Thymus (tissue), 11 donors: ENCODE measurements around the gene CADM2. TPM values are rescaled to one million over a fixed set of nuclear protein-coding genes. Genes with fewer than 3 reads are reported as not detected.

ENCODE experiments used
- DNase-seq, 9 donors: peaks; one replicate each; pipeline ENCODE4 v3.0.0-alpha.2; 2013; ENCODE audit warnings: low spot score in 9 of 9, low read depth in 6 of 9, missing footprints in 1 of 9
- H3K27ac ChIP-seq, 2 donors: one replicate each; pipeline ENCODE4 v1.5.1; 2013; ENCODE audit warnings: control low read depth in 1 of 2, low read depth in 1 of 2, low read length in 1 of 2, mild to moderate bottlenecking in 1 of 2, moderate library complexity in 1 of 2
- H3K27me3 ChIP-seq, 2 donors: one replicate each; pipeline ENCODE4 v1.5.1; 2013; ENCODE audit warnings: low read length in 1 of 2; ENCODE audit not compliant: control insufficient read depth in 2 of 2, insufficient read depth in 1 of 2
- H3K36me3 ChIP-seq, 2 donors: one replicate each; pipeline ENCODE4 v1.5.1; 2013; ENCODE audit warnings: low read length in 1 of 2, mild to moderate bottlenecking in 1 of 2, moderate library complexity in 1 of 2; ENCODE audit not compliant: control insufficient read depth in 2 of 2, insufficient read depth in 2 of 2
- H3K4me1 ChIP-seq, 2 donors: one replicate each; pipeline ENCODE4 v1.5.1; 2013; ENCODE audit warnings: low read length in 2 of 2; ENCODE audit not compliant: control insufficient read depth in 2 of 2, insufficient read depth in 2 of 2
- H3K4me3 ChIP-seq, 2 donors: one replicate each; pipeline ENCODE4 v1.5.1; 2013; ENCODE audit warnings: low read length in 2 of 2, control low read depth in 1 of 2, mild to moderate bottlenecking in 1 of 2
- H3K9me3 ChIP-seq, 2 donors: one replicate each; pipeline ENCODE4 v1.5.1; 2013; ENCODE audit warnings: low read length in 1 of 2, mild to moderate bottlenecking in 1 of 2; ENCODE audit not compliant: control insufficient read depth in 2 of 2, insufficient read depth in 1 of 2
- WGBS: extraction: QIAGEN DNeasy Blood & Tissue Kit; methylation state at CpG from one replicate; pipeline ENCODE4 v1.1.7; 2013; 5-methylcytosine and 5-hydroxymethylcytosine counted together
- polyA plus RNA-seq: library from polyadenylated mRNA; stranded (reverse); fragments of 200-250 nt; gene quantifications from one replicate; pipeline ENCODE4 v1.2.3, GENCODE V29; 2013
- total RNA-seq: library from RNA; stranded (reverse); fragments of 120-200 nt; gene quantifications from one replicate; pipeline ENCODE4 v1.2.4, GENCODE V29; 2013
- donor health status: healthy.

The CADM2 gene
- total and polyA plus RNA-seq, 2 donors, result 0.14 to 0.66 TPM

DNA sequence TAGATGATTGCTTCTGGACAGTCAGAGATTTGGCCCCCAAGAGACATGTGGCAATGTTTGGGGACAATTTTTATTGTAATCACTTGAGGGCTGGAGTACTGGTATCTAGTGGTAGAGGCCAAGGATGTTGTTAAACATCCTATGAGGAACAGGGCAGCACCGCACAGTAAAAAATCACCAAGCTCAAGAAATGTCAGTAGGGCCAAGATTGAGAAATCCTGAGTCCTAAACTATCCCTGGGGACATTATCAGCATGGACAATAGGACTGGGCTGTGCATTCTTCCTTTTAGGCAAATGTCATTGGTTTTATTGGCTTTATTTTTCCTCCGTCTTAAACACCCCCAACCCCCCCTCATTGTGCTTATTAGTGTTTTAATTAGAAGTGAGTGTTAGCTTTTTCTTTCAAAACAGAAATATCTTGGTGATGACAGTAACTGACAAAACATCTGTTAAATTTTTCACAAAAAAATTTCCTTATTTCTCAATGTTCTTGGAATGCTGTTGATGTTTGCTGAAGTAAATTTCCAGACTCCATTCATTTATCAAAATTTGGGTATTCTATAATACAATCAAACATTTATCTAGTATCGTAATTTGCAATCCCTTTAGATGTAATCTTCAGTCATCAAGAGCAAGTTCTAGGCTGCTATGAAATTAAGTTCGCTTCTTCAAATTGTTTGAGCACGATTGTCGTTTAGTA is 1087.8 kb downstream of the CADM2 start:
- no peaks in the 10 kb centered on the region for H3K27me3 ChIP-seq
- no peaks in the 10 kb centered on the region for H3K9me3 ChIP-seq
- no peaks in the 10 kb centered on the region for H3K4me1 ChIP-seq
- WGBS, result 95% methylated on average over 6 of the region's 6 CpGs
- no peak overlapping the region for H3K27ac ChIP-seq
- DNase-seq, result no peak
- no peak overlapping the region for H3K4me3 ChIP-seq
- H3K36me3 ChIP-seq, result no peaks in the 10 kb centered on the region

DNA sequence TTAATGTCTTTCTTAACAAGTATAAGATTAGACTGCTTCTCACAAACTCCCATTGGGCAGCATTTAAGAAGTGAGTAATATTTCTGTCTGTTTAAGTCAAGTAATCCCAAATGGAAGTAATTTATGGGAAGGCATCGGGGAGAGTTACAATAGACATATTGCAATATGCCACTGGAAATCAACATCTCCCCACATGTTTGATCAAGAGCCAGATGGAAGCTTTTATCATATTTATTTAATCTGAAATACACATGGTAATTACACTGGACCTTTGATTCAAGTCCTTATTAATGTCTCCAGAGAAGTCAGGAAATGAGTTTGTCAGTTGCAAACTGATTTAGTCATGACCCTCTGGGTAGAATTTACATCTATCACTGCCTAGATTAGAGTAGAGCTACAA is 1088.4 kb downstream of the CADM2 start:
- no peaks in the 10 kb centered on the region for H3K9me3 ChIP-seq
- H3K4me1 ChIP-seq, result no peaks in the 10 kb centered on the region
- no peak for DNase-seq
- no peaks in the 10 kb centered on the region for H3K36me3 ChIP-seq
- H3K27ac ChIP-seq, result no peak overlapping the region
- no peaks in the 10 kb centered on the region for H3K27me3 ChIP-seq
- WGBS, result 93% methylated on average over 1 of the region's 1 CpG
- no peak overlapping the region for H3K4me3 ChIP-seq

DNA sequence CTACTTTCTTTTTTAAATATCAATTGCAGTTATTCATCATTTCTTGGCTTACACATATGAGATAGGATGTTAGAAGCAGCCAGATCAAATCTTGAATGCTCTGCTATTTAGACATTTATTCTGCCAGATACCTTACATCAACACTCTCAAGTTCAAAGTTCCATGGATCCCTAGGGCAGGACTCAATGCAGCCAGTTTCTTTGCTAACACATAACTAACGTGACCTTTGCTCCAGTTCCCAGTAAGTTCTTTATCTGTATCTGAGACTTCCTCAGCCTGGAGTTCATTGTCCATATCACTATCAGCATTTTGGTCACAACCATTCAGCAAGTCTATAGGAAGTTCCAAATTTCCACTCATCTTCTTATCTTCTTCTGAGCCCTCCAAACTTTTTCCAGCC is 1092.3 kb downstream of the CADM2 start:
- H3K4me1 ChIP-seq, result no peaks in the 10 kb centered on the region
- H3K27me3 ChIP-seq, result no peaks in the 10 kb centered on the region
- WGBS, result 94% methylated on average over 1 of the region's 1 CpG

DNA sequence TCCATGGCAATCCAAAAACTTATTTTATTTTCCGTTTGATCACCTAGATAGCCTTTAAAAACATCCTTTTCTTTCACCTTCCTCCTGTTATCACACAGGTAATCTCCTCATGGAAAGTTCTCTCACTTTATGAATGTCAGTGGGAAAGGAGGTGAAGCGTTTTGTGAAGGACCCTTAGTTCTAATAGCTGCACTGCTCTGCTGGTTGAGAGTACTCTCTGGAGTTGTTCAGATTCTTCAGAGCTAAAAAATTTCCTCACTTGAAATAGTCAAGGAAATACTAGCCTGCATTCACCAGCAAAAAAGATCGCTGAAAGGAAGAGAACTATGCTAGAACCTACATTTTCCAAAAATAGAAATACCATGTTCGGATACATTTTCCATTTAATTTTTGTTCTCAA is 1097.2 kb downstream of the CADM2 start:
- 79% methylated on average over 4 of the region's 4 CpGs for WGBS
- DNase-seq, result no peak
- no peak overlapping the region for H3K4me3 ChIP-seq

More for the DNA sequence above, 1092.3 kb downstream of the CADM2 start:
- no peak for DNase-seq
- Histone ChIP-seq H3K9me3 (no peaks in the 10 kb centered on the region), H3K4me3 (no peak overlapping the region), H3K36me3 (no peaks in the 10 kb centered on the region), H3K27ac (no peak overlapping the region)

DNA sequence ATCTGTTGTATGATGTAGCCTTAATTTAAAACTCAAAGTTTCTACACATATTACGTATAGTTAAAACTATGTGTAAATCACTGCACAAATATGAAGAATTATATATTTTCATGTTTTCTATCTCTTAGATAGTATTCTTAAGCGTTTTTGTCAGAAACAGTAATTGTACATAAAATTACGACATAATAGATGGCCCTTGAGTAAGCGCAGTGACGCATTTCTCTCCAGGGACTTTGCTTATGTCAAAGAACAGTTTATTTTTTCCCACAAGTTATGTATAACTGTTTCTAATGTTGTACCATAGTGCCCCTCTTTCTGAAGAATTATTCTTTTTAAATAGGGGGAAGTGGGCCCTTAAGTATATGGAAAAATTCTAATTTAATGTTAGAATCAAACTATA is 1098.2 kb downstream of the CADM2 start:
- H3K27me3 ChIP-seq, result no peaks in the 10 kb centered on the region
- no peak overlapping the region for H3K4me3 ChIP-seq
- H3K27ac ChIP-seq, result no peak overlapping the region
- WGBS, result 92% methylated on average over 5 of the region's 5 CpGs
- DNase-seq, result no peak
- no peaks in the 10 kb centered on the region for H3K9me3 ChIP-seq
- H3K36me3 ChIP-seq, result no peaks in the 10 kb centered on the region
- H3K4me1 ChIP-seq, result no peaks in the 10 kb centered on the region

More for the DNA sequence above, 1097.2 kb downstream of the CADM2 start:
- Histone ChIP-seq H3K9me3 (no peaks in the 10 kb centered on the region), H3K36me3 (no peaks in the 10 kb centered on the region), H3K4me1 (no peaks in the 10 kb centered on the region), H3K27ac (no peak overlapping the region), H3K27me3 (no peaks in the 10 kb centered on the region)

DNA sequence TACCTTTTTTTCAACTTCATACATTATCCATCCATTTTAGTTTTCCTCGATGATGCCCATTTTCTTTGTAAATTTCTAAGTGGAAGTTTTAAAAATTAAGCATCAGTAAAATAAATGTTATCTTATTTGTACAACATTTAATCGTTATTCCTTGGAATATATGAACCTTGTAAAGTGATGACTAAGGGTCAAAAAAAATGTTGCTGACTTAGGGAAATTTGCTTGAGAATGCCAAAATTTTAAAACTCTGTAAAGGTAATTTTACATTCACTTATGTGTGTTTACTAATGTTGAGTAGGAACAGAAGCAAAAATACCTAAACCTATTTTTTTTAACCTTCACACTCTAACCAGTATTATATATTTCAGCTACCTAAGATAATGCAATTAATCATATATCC is 1115.0 kb downstream of the CADM2 start:
- Histone ChIP-seq H3K4me3 (no peak overlapping the region), H3K36me3 (no peaks in the 10 kb centered on the region), H3K27ac (no peak overlapping the region), H3K9me3 (no peaks in the 10 kb centered on the region), H3K4me1 (no peaks in the 10 kb centered on the region), H3K27me3 (no peaks in the 10 kb centered on the region)
- DNase-seq, result no peak
- 99% methylated on average over 2 of the region's 2 CpGs for WGBS

DNA sequence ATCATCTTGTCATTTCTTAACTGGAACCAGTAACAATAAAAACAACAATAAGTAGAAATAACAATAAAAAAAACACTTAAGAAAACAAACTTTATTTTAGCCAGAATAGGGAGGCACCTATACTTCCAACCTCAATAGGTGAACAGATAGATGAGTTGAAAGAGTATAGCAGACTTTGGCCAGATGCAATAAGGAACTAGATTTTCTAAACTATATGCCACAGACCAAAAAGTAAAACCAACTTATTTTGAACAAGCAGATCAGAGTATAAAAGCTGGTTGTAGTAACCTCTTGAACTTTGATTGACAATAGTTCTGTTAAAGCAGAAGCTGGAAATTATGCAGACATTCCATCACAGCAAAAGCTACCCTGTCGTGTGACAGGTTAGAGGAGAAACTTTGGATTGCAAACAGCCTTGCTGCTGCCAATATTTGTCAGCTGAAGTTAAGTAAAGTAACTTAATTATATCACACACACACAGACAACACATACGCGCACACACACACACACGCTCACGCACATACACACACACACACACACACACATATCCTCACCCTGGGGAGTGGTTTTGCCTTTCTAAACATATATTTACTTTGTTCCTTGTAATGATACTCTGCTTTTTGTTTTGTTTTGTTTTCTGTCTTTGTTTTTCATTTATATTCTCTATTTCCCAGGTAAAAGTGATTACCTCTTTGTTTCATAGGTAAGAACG is 1128.5 kb downstream of the CADM2 start:
- Histone ChIP-seq H3K4me1 (no peaks in the 10 kb centered on the region), H3K9me3 (peaks cover 0 to 9% of the 10 kb centered on the region in 2 donors), H3K27me3 (no peaks in the 10 kb centered on the region), H3K4me3 (no peak overlapping the region), H3K36me3 (no peaks in the 10 kb centered on the region), H3K27ac (no peak overlapping the region)
- no peak for DNase-seq
- WGBS, result 91% methylated on average over 6 of the region's 6 CpGs

DNA sequence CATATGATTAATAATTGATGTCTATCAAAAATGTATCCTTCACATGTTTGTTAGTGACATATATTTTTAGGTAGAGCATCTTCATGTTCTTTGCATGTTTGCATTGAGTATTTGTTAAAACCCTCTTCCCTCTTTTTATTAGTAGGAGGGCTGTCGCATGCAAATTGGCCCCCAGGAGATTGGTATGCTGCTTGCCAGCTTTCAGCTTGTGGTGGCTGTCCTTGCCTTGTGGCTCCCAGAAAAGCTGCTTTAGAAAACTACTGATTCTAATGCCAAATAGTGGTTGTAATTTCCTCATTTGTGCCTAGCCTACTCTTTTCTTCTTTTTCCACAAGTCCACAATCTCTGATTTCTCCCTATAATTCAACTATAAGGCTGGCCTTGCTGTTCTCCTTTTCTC is 1145.4 kb downstream of the CADM2 start:
- H3K27ac ChIP-seq, result no peak overlapping the region
- H3K36me3 ChIP-seq, result no peaks in the 10 kb centered on the region
- 80% methylated on average over 1 of the region's 1 CpG for WGBS
- H3K9me3 ChIP-seq, result no peaks in the 10 kb centered on the region
- H3K27me3 ChIP-seq, result no peaks in the 10 kb centered on the region
- no peak overlapping the region for H3K4me3 ChIP-seq
- no peaks in the 10 kb centered on the region for H3K4me1 ChIP-seq
- DNase-seq, result no peak

DNA sequence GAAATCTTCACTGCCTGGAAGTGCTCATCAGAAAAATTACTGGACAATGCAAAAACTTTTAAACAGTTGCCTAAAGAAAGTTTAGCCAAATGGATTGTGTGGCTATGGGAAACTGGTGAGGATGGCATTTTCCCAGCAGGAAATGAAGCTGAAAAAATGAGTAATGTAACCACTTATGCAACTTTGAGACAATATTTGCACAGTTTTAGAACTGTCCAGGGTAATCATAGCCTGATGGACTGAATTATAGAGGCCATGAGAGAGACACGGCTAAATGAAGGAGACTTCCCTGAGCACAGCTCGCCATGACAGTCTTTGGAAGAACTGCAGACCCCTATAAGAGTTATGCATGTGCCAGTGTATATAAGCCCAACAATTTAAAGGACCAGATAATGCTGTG is 1150.6 kb downstream of the CADM2 start:
- DNase-seq, result no peak
- H3K27me3 ChIP-seq, result no peaks in the 10 kb centered on the region
- 68% methylated on average over 2 of the region's 2 CpGs for WGBS

More for the DNA sequence above, 1150.6 kb downstream of the CADM2 start:
- no peaks in the 10 kb centered on the region for H3K36me3 ChIP-seq
- H3K9me3 ChIP-seq, result no peaks in the 10 kb centered on the region
- H3K4me3 ChIP-seq, result no peak overlapping the region
- H3K4me1 ChIP-seq, result no peaks in the 10 kb centered on the region
- H3K27ac ChIP-seq, result no peak overlapping the region
